ENCODE results near the gene PRSS57. TPM values are rescaled to one million over a fixed set of nuclear protein-coding genes. Genes with fewer than 3 reads are reported as not detected.

PRSS57 gene
- total and polyA plus RNA-seq, 2 of the 13 experiments (the other 11 are each of a cell fraction or from before 2014, with no cell fraction given) = 0.12 TPM; not detected in 1

DNA sequence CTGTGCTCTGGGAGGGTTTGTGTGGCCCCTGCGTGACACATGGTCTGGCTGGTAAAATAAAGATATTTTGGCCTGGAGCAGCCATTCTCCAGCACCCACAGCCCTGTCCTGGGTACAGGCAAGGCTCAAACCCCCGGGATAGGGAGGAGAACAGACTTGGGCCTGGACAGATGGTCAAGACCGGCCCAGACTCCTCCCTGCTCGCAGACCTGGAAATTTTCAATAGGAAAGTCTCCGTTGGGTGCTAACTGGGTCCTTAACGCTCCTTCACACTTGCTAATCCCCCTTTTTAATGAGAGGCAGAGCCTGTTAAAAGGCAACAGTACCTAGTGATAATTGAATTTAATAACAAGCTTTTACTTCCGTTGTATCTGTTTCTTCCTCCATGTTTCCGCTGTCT lies 16.0 kb upstream of the PRSS57 start:
- CTCF ChIA-PET (ENCODE audit: low intra/inter-chr PET ratio, low total read pairs) = no interaction called here
- H3K9ac ChIP-seq (ENCODE audit: insufficient read depth, low read depth, low read length) = no peak overlapping the region
- no peak overlapping the region for H3K27ac ChIP-seq (ENCODE audit: extremely low read length, insufficient read depth, low read length)
- TF ChIP-seq IKZF4 (CRISPR knock-in tag; IDR thresholded peaks at IDR 0.05; ENCODE audit: borderline replicate concordance, low read depth, not compliant biosample characterization) (no peak), ZMYM3 (CRISPR knock-in tag; IDR thresholded peaks at IDR 0.05) (no peak), GPN1 (CRISPR knock-in tag; IDR thresholded peaks at IDR 0.05; ENCODE audit: borderline replicate concordance) (no peak), ZNF747 (CRISPR knock-in tag; IDR thresholded peaks at IDR 0.05; ENCODE audit: borderline replicate concordance) (no peak), ZBTB4 (CRISPR knock-in tag; IDR thresholded peaks at IDR 0.05; ENCODE audit: borderline replicate concordance) (no peak), AGO1 (IDR thresholded peaks at IDR 0.05; ENCODE audit: low read depth, low read length, poor library complexity, severe bottlenecking) (no peak)
- TF ChIP-seq, protein P1, sequence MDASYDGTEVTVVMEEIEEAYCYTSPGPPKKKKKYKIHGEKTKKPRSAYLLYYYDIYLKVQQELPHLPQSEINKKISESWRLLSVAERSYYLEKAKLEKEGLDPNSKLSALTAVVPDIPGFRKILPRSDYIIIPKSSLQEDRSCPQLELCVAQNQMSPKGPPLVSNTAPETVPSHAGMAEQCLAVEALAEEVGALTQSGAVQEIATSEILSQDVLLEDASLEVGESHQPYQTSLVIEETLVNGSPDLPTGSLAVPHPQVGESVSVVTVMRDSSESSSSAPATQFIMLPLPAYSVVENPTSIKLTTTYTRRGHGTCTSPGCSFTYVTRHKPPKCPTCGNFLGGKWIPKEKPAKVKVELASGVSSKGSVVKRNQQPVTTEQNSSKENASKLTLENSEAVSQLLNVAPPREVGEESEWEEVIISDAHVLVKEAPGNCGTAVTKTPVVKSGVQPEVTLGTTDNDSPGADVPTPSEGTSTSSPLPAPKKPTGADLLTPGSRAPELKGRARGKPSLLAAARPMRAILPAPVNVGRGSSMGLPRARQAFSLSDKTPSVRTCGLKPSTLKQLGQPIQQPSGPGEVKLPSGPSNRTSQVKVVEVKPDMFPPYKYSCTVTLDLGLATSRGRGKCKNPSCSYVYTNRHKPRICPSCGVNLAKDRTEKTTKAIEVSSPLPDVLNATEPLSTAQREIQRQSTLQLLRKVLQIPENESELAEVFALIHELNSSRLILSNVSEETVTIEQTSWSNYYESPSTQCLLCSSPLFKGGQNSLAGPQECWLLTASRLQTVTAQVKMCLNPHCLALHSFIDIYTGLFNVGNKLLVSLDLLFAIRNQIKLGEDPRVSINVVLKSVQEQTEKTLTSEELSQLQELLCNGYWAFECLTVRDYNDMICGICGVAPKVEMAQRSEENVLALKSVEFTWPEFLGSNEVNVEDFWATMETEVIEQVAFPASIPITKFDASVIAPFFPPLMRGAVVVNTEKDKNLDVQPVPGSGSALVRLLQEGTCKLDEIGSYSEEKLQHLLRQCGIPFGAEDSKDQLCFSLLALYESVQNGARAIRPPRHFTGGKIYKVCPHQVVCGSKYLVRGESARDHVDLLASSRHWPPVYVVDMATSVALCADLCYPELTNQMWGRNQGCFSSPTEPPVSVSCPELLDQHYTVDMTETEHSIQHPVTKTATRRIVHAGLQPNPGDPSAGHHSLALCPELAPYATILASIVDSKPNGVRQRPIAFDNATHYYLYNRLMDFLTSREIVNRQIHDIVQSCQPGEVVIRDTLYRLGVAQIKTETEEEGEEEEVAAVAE (CRISPR knock-in tag; IDR thresholded peaks at IDR 0.05; ENCODE audit: borderline replicate concordance) = no peak
- H3K36me3 ChIP-seq (replicated peaks in 1 of 2; ENCODE audit: control insufficient read depth in 1 of 2, insufficient read depth in 2 of 2, low read length in 2 of 2) = no peaks in the 10 kb centered on the region
- H3K79me2 ChIP-seq (ENCODE audit: insufficient read depth, low read length) = no peaks in the 10 kb centered on the region
- 93% methylated on average over 7 of the region's 8 CpGs for WGBS (ENCODE audit: low lambda C conversion rate)
- intact Hi-C loops (cut with micrococcal nuclease; ENCODE audit: unreplicated experiment) (no loop called here), in situ Hi-C loops (cut with HindIII; ENCODE audit: extremely low pct_ligation_motif_present, low pct_unique_long_range_greater_than_20kb) (no loop called here)
- 0 out of 2 replicates have a peak, but pooled peaks cover 4% of the 10 kb centered on the region for H3K9me3 ChIP-seq (ENCODE audit: low read length)
- ATAC-seq = no peak
- POLR2A ChIA-PET = no interaction called here
- no peak for DNase-seq (ENCODE audit: low spot score)
- no TSS peak for BruUV-seq (replicated peaks)
- no peaks in the 10 kb centered on the region for H4K20me1 ChIP-seq (ENCODE audit: insufficient read depth, low read length)
- peaks cover 47% of the 10 kb centered on the region for H3K4me1 ChIP-seq (ENCODE audit: insufficient read depth, low read length)
- no peaks in the 10 kb centered on the region for H3K27me3 ChIP-seq (ENCODE audit: control insufficient read depth in 1 of 2, insufficient read depth in 2 of 2, low read length in 2 of 2)
- H2AFZ ChIP-seq (ENCODE audit: low read length) = no peak overlapping the region
- H3K4me3 ChIP-seq (replicated peaks in 1 of 3; ENCODE audit: insufficient read depth in 1 of 3, low read depth in 2 of 3, low read length in 3 of 3) = no peak overlapping the region
- no peak for FAIRE-seq
- H3K4me2 ChIP-seq (ENCODE audit: low read depth, low read length) = no peak overlapping the region

Measured in HepG2 (cell line).